ENCODE data around the gene ZNF70. TPM values are rescaled to one million over a fixed set of nuclear protein-coding genes. Genes with fewer than 3 reads are reported as not detected.

ZNF70 gene
- total RNA-seq, 1 donor from 2014 or later: 4.0 TPM

GRCh38 chr22:23782252-23782651 lies 31.3 kb upstream of the ZNF70 start:
- Histone ChIP-seq H3K27ac (replicated peaks) (no peak overlapping the region), H3K4me3 (no peak overlapping the region), H3K27me3 (ENCODE audit: low read depth) (no peaks in the 10 kb centered on the region), H3K9me3 (replicated peaks) (no peaks in the 10 kb centered on the region), H3K36me3 (peaks cover 7% of the 10 kb centered on the region), H3K4me1 (peaks cover 30% of the 10 kb centered on the region)
- DNase-seq: no peak
- intact Hi-C loops (cut with micrococcal nuclease): no loop called here
- TF ChIP-seq, protein P1, sequence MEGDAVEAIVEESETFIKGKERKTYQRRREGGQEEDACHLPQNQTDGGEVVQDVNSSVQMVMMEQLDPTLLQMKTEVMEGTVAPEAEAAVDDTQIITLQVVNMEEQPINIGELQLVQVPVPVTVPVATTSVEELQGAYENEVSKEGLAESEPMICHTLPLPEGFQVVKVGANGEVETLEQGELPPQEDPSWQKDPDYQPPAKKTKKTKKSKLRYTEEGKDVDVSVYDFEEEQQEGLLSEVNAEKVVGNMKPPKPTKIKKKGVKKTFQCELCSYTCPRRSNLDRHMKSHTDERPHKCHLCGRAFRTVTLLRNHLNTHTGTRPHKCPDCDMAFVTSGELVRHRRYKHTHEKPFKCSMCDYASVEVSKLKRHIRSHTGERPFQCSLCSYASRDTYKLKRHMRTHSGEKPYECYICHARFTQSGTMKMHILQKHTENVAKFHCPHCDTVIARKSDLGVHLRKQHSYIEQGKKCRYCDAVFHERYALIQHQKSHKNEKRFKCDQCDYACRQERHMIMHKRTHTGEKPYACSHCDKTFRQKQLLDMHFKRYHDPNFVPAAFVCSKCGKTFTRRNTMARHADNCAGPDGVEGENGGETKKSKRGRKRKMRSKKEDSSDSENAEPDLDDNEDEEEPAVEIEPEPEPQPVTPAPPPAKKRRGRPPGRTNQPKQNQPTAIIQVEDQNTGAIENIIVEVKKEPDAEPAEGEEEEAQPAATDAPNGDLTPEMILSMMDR (IDR thresholded peaks at IDR 0.05; ENCODE audit: borderline replicate concordance): no peak

DNA sequence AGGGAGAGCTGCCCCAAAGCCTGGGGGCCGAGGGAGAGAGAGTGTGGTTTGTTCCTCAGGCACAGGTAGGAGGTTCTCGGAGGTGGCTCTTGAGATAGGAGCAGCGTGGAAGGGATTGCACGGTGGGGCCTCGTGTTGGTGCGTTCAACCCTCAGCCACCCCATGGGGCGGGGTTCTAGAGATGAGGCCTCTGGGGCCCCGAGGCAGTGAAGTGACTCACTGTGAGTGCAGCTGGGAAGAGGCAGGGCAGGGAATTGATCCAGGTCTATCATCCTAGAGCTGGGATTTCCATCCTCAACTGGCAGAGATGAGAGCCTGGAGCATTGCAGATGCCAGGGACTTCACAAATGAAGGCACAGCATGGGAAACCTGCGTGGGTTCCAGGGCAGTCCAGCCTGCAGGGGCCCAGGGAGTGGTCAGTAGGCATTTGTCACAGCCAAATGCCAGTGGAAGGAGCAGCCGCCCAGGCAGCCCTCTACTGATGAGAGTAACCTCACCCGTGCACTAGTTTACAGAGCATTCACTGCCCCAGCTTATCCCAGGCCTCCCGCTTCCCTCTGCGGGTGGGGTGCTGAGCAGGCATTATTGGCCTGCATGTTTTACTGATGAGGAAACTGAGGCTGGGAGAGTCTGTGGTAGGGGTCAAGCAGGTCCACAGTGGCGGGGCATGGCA lies 30.7 kb upstream of the ZNF70 start:
- Histone ChIP-seq H3K9me3 (replicated peaks) (no peaks in the 10 kb centered on the region), H3K27me3 (ENCODE audit: low read depth) (no peaks in the 10 kb centered on the region), H3K27ac (replicated peaks) (no peak overlapping the region), H3K4me3 (no peak overlapping the region), H3K36me3 (peaks cover 7% of the 10 kb centered on the region), H3K4me1 (peaks cover 28% of the 10 kb centered on the region)
- no peak for DNase-seq
- TF ChIP-seq, protein P1 (IDR thresholded peaks at IDR 0.05; ENCODE audit: borderline replicate concordance): no peak
- intact Hi-C loops (cut with micrococcal nuclease): no loop called here

DNA sequence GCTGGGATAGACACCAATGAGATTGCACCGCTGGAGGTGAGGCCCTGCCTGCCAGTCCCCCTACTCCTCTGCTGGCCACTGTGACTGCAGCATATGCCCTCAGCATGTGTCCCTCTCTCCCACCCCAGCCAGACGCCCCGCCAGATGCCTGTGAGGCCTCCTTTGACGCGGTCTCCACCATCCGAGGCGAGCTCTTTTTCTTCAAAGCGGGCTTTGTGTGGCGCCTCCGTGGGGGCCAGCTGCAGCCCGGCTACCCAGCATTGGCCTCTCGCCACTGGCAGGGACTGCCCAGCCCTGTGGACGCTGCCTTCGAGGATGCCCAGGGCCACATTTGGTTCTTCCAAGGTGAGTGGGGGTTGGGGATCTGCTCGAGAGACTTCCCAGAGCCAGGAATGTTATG lies 30.2 kb upstream of the ZNF70 start:
- peaks cover 27% of the 10 kb centered on the region for H3K4me1 ChIP-seq
- no peak for DNase-seq
- intact Hi-C loops (cut with micrococcal nuclease): no loop called here
- H3K27ac ChIP-seq (replicated peaks): no peak overlapping the region
- TF ChIP-seq, protein P1 (IDR thresholded peaks at IDR 0.05; ENCODE audit: borderline replicate concordance): no peak
- H3K27me3 ChIP-seq (ENCODE audit: low read depth): no peaks in the 10 kb centered on the region
- no peaks in the 10 kb centered on the region for H3K9me3 ChIP-seq (replicated peaks)
- H3K4me3 ChIP-seq: no peak overlapping the region
- H3K36me3 ChIP-seq: peaks cover 7% of the 10 kb centered on the region

- DNase-seq: no peak
- Histone ChIP-seq H3K9me3 (replicated peaks) (no peaks in the 10 kb centered on the region), H3K4me1 (peaks cover 29% of the 10 kb centered on the region), H3K4me3 (no peak overlapping the region), H3K36me3 (peaks cover 7% of the 10 kb centered on the region), H3K27me3 (ENCODE audit: low read depth) (no peaks in the 10 kb centered on the region), H3K27ac (replicated peaks) (no peak overlapping the region)
- intact Hi-C loops (cut with micrococcal nuclease): no loop called here
- TF ChIP-seq, protein P1 (IDR thresholded peaks at IDR 0.05; ENCODE audit: borderline replicate concordance): no peak
These were observed 29.3 kb upstream of the ZNF70 start for GRCh38 chr22:23780146-23780748.

GRCh38 chr22:23779731-23780130 lies 28.8 kb upstream of the ZNF70 start:
- no peak for DNase-seq
- Histone ChIP-seq H3K27me3 (ENCODE audit: low read depth) (no peaks in the 10 kb centered on the region), H3K9me3 (replicated peaks) (no peaks in the 10 kb centered on the region), H3K36me3 (peaks cover 7% of the 10 kb centered on the region), H3K4me3 (no peak overlapping the region), H3K4me1 (peaks cover 34% of the 10 kb centered on the region), H3K27ac (replicated peaks) (no peak overlapping the region)
- TF ChIP-seq, protein P1 (IDR thresholded peaks at IDR 0.05; ENCODE audit: borderline replicate concordance): no peak
- intact Hi-C loops (cut with micrococcal nuclease): no loop called here
